A673 (cell line): Measurements from ENCODE around the gene SEMA5A.

Experiments
- EZH2 ChIP-seq: fragments of 200-600 bp; sonication (generic); IDR thresholded peaks from 2 replicates; pipeline ENCODE4 v1.6.1; 2017; ENCODE audit warnings: borderline replicate concordance, low read depth, mild to moderate bottlenecking, mixed read lengths, antibody characterized with exemption, low read length; ENCODE audit not compliant: poor library complexity, severe bottlenecking
- TF ChIP-seq, protein P1 (sequence below): fragments of 300-800, 200-600 bp; sonication (generic); conservative IDR thresholded peaks from 2 replicates; pipeline ENCODE4 v1.5.1; 2017; ENCODE audit warnings: low read depth, mild to moderate bottlenecking, antibody characterized with exemption, low read length, moderate library complexity, mixed read lengths

- TF ChIP-seq, protein P1, sequence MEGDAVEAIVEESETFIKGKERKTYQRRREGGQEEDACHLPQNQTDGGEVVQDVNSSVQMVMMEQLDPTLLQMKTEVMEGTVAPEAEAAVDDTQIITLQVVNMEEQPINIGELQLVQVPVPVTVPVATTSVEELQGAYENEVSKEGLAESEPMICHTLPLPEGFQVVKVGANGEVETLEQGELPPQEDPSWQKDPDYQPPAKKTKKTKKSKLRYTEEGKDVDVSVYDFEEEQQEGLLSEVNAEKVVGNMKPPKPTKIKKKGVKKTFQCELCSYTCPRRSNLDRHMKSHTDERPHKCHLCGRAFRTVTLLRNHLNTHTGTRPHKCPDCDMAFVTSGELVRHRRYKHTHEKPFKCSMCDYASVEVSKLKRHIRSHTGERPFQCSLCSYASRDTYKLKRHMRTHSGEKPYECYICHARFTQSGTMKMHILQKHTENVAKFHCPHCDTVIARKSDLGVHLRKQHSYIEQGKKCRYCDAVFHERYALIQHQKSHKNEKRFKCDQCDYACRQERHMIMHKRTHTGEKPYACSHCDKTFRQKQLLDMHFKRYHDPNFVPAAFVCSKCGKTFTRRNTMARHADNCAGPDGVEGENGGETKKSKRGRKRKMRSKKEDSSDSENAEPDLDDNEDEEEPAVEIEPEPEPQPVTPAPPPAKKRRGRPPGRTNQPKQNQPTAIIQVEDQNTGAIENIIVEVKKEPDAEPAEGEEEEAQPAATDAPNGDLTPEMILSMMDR: no peak
- TF ChIP-seq EZH2: no peak
Measured at GRCh38 chr5:9451037-9451436, 94.8 kb downstream of the SEMA5A start.
